Activated CD4-positive, alpha-beta T cell treated with anti-CD3 and anti-CD28 coated beads, Interleukin-2, amount 50 U/mL, for 16 hours (primary cell): ENCODE measurements around the gene ST3GAL6.
A peak's percentile ranks its signal among the peaks of the same experiment; 100 is the strongest.
"Not testable (repeated sequence)": the region's sequence is repeated elsewhere in the genome, so short reads cannot be mapped to it uniquely, and the experiment has no call there.

Experiments
- DNase-seq: peaks from one replicate; pipeline ENCODE4 v3.0.0-alpha.2; 2020

Gene ST3GAL6

GRCh38 chr3:98807011-98807410 lies 43.9 kb downstream of the ST3GAL6 start:
- DNase-seq = no peak

GRCh38 chr3:98807561-98807960 lies 44.4 kb downstream of the ST3GAL6 start:
- DNase-seq = no peak

- DNase-seq = no peak
Observed at GRCh38 chr3:98808071-98808470, 44.9 kb downstream of the ST3GAL6 start.

GRCh38 chr3:98809557-98809956 lies 46.4 kb downstream of the ST3GAL6 start:
- no peak for DNase-seq

- no peak for DNase-seq
Observed at GRCh38 chr3:98811048-98811447, 47.9 kb downstream of the ST3GAL6 start.

- DNase-seq = peak; percentile 25
Observed at GRCh38 chr3:98812851-98813374, 49.8 kb downstream of the ST3GAL6 start.

GRCh38 chr3:98814817-98815420 lies 51.8 kb downstream of the ST3GAL6 start:
- no peak for DNase-seq

GRCh38 chr3:98817547-98818041 lies 54.5 kb downstream of the ST3GAL6 start:
- DNase-seq = peak; percentile 50

GRCh38 chr3:98821063-98821462 lies 57.9 kb downstream of the ST3GAL6 start:
- DNase-seq = no peak

- DNase-seq = no peak
Observed at GRCh38 chr3:98823791-98824190, 60.7 kb downstream of the ST3GAL6 start.

GRCh38 chr3:98824256-98824655 lies 61.1 kb downstream of the ST3GAL6 start:
- no peak for DNase-seq

GRCh38 chr3:98826126-98826525 lies 63.0 kb downstream of the ST3GAL6 start:
- no peak for DNase-seq

GRCh38 chr3:98827221-98827920 lies 64.2 kb downstream of the ST3GAL6 start:
- no peak for DNase-seq

- DNase-seq = no peak
Observed at GRCh38 chr3:98829246-98829832, 66.2 kb downstream of the ST3GAL6 start.

- not testable (repeated sequence) for DNase-seq
Observed at GRCh38 chr3:98831060-98831459, 67.9 kb downstream of the ST3GAL6 start.

- DNase-seq = no peak
Observed at GRCh38 chr3:98839846-98840245, 76.7 kb downstream of the ST3GAL6 start.

- DNase-seq = no peak
Observed at GRCh38 chr3:98843266-98843959, 80.3 kb downstream of the ST3GAL6 start.
